Subcutaneous adipose tissue (tissue), 4 donors: Measurements from ENCODE around the gene PLXNA2. TPM values are rescaled to one million over a fixed set of nuclear protein-coding genes. Genes with fewer than 3 reads are reported as not detected.

Source experiments
- total RNA-seq, 4 donors: library from RNA; depleted of rRNA; stranded (reverse); fragments of >200 nt; gene quantifications; one replicate each; pipeline ENCODE4 v1.1.0, GENCODE V29; 2016
- TF ChIP-seq, protein P1 (sequence below): fragments of 450-650 bp; IDR thresholded peaks from one replicate; pipeline ENCODE4 v1.5.1; 2016; ENCODE audit warnings: low read depth, mild to moderate bottlenecking, control low read depth, antibody characterized with exemption, moderate library complexity

PLXNA2 gene
- total RNA-seq, 4 donors from 2014 or later = 6.8 to 37.5 (median 14.3) TPM

DNA sequence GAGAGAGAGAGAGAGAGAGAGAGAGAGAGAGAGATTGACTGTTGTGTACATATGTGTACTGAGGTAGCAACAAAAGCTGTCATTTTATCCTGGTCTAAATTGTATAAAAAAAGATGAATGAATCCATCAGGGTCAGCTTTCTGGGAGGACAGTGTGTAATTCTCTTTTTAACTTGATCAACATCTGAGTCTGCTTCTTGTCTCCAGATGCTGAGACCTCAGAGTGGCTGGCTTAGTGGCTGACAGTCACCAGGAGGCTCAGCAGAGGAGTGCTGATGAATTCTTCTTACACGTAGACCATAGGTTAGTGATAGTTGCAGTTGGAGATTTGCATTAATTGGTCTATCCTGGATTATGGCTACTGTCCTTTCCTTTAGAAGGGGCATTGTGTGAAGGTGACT, 28.5 kb upstream of the PLXNA2 start:
- TF ChIP-seq, protein P1, sequence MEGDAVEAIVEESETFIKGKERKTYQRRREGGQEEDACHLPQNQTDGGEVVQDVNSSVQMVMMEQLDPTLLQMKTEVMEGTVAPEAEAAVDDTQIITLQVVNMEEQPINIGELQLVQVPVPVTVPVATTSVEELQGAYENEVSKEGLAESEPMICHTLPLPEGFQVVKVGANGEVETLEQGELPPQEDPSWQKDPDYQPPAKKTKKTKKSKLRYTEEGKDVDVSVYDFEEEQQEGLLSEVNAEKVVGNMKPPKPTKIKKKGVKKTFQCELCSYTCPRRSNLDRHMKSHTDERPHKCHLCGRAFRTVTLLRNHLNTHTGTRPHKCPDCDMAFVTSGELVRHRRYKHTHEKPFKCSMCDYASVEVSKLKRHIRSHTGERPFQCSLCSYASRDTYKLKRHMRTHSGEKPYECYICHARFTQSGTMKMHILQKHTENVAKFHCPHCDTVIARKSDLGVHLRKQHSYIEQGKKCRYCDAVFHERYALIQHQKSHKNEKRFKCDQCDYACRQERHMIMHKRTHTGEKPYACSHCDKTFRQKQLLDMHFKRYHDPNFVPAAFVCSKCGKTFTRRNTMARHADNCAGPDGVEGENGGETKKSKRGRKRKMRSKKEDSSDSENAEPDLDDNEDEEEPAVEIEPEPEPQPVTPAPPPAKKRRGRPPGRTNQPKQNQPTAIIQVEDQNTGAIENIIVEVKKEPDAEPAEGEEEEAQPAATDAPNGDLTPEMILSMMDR = no peak

DNA sequence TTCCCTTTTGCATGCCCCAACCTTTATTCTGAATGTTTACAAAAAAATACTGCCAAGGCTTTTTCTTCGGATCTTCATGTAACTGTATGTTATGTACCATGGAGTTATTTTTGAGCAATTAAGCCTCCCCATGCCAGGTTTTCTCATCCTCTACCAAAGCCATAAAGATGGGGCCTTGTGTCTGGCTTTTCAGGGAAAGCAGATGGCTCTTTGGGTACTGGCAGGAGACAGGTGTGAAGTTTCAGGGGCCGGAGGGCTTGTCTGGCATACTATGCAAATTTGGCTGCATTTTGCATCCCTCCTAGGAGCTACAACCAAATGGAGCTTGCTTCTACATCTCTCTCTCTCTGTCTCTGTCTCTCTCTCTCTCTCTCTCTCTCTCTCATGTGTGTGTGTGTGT, 28.1 kb upstream of the PLXNA2 start:
- TF ChIP-seq, protein P1 = no peak

DNA sequence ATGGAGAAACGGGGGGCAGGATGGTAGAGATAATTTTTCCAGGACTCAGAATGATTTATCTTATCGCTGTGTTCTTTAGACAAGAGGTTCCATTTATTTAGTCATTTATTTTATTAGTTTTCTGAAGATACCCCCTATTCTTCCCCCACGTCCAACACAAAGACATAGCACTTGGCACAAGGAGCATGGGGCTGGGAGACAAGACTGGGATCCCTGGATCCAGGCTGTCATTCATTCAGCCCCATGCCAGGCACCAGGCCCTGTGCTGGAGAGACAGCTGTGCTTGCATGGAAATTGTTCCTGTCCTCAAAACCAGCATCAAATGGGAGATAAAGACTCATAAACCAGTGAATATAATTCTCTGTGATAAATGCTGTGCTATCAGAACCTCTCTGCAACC, 27.1 kb upstream of the PLXNA2 start:
- TF ChIP-seq, protein P1 = no peak

GRCh38 chr1:208270651-208271141, 26.5 kb upstream of the PLXNA2 start:
- TF ChIP-seq, protein P1 = no peak

- TF ChIP-seq, protein P1 = no peak
Measured at GRCh38 chr1:208269338-208269666, 25.1 kb upstream of the PLXNA2 start.

DNA sequence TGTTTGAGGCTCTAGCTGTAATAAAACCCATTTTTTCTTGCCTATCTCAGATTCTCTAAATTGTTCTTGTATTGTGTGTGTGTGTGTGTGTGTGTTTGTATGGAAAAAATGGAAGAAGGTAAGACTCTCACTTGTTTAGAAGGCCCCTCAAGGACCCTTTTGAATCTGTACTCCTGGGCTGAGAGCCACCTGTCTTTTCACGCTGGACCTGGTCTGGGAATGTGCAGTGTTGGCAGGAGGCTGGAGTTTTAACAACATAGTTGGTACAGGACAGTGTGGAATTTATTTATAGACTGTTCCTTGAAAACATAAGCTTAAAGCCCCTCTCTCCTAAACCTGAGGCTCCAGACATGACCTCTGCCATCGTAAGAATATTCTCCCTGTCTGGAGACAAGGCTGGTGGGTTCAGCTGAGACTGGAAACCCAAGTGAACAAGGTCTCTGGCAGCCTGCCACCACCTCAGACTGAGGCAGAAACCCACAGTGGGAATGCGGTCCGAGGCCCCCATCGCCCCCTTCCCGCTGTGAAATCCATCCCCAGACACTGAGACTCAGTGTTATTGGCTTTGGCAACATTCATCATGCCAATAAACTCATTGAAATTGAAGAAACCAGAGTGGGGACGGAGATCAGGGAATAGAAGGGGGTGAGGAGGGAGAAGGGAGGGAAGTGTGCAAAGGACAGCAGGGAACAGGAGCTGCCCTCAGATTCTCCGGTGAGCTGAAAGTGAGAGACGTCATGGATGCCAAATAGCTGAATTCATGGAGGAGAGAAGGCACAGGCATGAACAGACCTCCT, 24.6 kb upstream of the PLXNA2 start:
- TF ChIP-seq, protein P1 = no peak

DNA sequence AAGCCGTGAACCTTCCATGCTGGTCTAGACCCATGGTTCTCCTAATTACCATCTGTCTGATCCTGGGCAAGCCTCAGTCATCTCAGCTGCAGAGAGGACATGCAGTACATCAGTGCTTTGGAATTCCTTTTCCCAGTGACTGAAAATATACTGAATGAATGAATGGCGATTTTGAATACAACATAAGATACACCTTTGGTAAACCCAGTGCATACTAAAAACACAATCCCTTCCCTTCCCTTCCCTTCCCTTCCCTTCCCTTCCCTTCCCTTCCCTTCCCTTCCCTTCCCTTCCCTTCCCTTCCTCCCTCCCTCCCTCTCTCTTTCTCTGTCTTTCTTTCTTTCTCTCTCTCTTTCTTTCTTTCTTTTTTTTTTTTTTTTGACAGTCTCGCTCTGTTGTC, 21.3 kb upstream of the PLXNA2 start:
- TF ChIP-seq, protein P1 = no peak
